RWPE1 (cell line): Measurements from ENCODE around the gene BCL2L11.

Source experiments
- CTCF ChIA-PET: fragments of 350-600 bp; sonication (Branson Sonifier 250); formaldehyde crosslinking; extraction: SDS; loops from one replicate; lab custom pipeline; 2021; lab: Yijun Ruan, JAX
- POLR2A ChIA-PET: fragments of 400-600 bp; formaldehyde crosslinking; extraction: SDS; loops from one replicate; lab custom pipeline; 2020; ENCODE audit warnings: antibody characterized with exemption; ENCODE audit not compliant: low non-redundant PET; lab: Yijun Ruan, JAX
- DNase-seq: peaks from one replicate; pipeline ENCODE4 v3.0.0; 2012; ENCODE audit warnings: low spot score
- H3K27ac ChIP-seq: fragments of 450-650 bp; 2 replicates; pipeline ENCODE4 v1.5.1; 2017
- CTCF ChIP-seq: fragments of 450-650 bp; conservative IDR thresholded peaks from 2 replicates; pipeline ENCODE4 v1.5.1; 2017; ENCODE audit warnings: low read depth, mild to moderate bottlenecking

The BCL2L11 gene

GRCh38 chr2:111095434-111095833 is 25.3 kb upstream of the BCL2L11 start:
- H3K27ac ChIP-seq: no peak overlapping the region
- ChIA-PET CTCF (no interaction called here), POLR2A (no interaction called here)
- TF ChIP-seq CTCF: no peak
- no peak for DNase-seq

- no peak for TF ChIP-seq CTCF
- ChIA-PET POLR2A (no interaction called here), CTCF (no interaction called here)
- DNase-seq: no peak
- no peak overlapping the region for H3K27ac ChIP-seq
Measured at GRCh38 chr2:111099402-111099801, 21.3 kb upstream of the BCL2L11 start.

GRCh38 chr2:111100087-111100764 is 20.5 kb upstream of the BCL2L11 start:
- ChIA-PET CTCF (interaction anchor here (0.6 kb wide), 1 partner anchor 22 kb away, joined by 4 read pairs; no protein-coding TSS in a partner anchor), POLR2A (no interaction called here)
- DNase-seq: no peak
- TF ChIP-seq CTCF: no peak
- H3K27ac ChIP-seq: no peak overlapping the region

- peak; percentile 44 for DNase-seq
- TF ChIP-seq CTCF: no peak
- no peak overlapping the region for H3K27ac ChIP-seq
- CTCF ChIA-PET: interaction anchor here (0.6 kb wide), 1 partner anchor 22 kb away, joined by 4 read pairs; no protein-coding TSS in a partner anchor
- POLR2A ChIA-PET: no interaction called here
Measured at GRCh38 chr2:111100765-111101162, 19.9 kb upstream of the BCL2L11 start.

GRCh38 chr2:111101592-111101991 is 19.1 kb upstream of the BCL2L11 start:
- no peak for TF ChIP-seq CTCF
- ChIA-PET CTCF (interaction anchor here (0.6 kb wide), 1 partner anchor 11 kb away, joined by 6 read pairs; no protein-coding TSS in a partner anchor), POLR2A (no interaction called here)
- DNase-seq: no peak
- H3K27ac ChIP-seq: no peak overlapping the region

GRCh38 chr2:111102216-111102615 is 18.5 kb upstream of the BCL2L11 start:
- CTCF ChIA-PET: no interaction called here

More at GRCh38 chr2:111102216-111102615, 18.5 kb upstream of the BCL2L11 start:
- H3K27ac ChIP-seq: no peak overlapping the region
- POLR2A ChIA-PET: no interaction called here
- no peak for DNase-seq
- no peak for TF ChIP-seq CTCF
